Umbilical cord (tissue), 2 donors: Measurements from ENCODE around the gene COL24A1. TPM values are rescaled to one million over a fixed set of nuclear protein-coding genes. Genes with fewer than 3 reads are reported as not detected.

Experiments
- DNase-seq: peaks from one replicate; pipeline ENCODE4 v3.0.0-alpha.2; 2015; ENCODE audit warnings: low spot score
- total RNA-seq: library from RNA; depleted of rRNA; stranded (reverse); fragments of >200 nt; gene quantifications from one replicate; pipeline ENCODE4 v1.2.3, GENCODE V29; 2014; ENCODE audit warnings: low replicate concordance; ENCODE audit not compliant: insufficient read depth

Gene COL24A1
- 7.5 TPM for total RNA-seq

DNA sequence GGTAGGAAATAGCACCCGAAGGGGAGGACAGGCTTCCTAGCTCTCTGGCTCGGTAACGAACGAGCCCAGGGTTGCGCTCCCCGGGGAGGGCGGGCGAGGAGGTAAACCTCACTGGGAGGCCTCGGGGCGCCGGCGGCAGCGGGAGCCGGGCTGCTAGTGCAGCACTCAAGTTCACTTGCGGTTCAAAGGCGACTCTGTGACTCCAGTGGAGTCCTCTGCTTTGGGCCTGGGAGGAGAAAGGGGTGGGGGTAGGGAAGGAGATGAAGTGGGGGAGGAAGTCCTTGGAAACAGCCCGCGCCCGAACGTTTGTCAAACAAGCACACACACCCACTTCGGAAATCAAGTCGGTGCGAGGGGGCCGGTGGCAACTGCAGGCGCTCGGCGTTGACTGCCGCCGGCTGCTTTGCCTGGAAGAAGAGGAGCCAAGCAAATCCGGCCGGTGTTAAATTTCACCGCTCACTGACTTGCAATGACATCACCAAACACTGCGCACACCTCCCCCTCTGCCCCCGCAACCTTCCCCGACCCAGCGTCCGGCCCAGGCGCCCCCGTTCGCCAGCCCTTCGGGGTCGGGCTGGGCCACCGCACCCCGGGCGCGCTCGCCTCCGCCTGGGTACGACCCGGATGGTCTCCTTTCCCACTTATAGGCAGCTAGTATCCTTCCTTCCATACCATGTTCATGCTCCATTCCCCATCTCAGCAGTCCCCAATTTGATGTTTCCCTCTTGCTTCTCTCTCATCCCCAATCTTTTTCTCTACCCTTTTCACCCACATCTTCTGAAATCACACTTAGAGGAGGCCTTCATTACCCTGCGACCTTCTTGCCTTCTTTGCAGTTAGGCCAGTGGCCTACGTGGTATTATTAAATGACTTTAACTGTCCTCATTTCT is at the start of gene COL24A1:
Gene COL24A1 (minus strand): TSS at position 207 of the 890 bp plus-strand sequence. CDS start 376 bp downstream, outside the sequence.
- peak; percentile 65 for DNase-seq

- no peak for DNase-seq
These were observed 49.2 kb upstream of the COL24A1 start for GRCh38 chr1:86205741-86206140.

- no peak for DNase-seq
These were observed 46.2 kb upstream of the COL24A1 start for GRCh38 chr1:86202552-86203340.

DNA sequence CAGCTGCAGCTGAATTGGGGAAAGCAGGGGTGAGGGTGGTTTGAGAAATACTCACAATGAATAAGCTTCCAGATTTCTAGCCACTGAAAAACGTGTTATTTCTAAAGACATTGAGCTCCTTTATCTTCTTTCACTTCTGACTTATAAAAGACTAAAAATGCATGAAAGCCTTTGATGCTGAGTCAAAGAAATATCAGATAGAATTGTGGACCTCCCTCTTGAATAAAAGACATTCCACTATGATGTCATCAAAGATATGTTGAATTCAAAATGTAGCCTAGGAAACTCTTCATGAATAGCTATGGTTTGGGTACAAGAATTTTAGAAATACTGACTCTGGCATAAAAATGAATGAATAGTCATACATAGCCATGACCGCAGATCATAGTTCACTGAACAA is 44.7 kb upstream of the COL24A1 start:
- DNase-seq: peak; percentile 74

DNA sequence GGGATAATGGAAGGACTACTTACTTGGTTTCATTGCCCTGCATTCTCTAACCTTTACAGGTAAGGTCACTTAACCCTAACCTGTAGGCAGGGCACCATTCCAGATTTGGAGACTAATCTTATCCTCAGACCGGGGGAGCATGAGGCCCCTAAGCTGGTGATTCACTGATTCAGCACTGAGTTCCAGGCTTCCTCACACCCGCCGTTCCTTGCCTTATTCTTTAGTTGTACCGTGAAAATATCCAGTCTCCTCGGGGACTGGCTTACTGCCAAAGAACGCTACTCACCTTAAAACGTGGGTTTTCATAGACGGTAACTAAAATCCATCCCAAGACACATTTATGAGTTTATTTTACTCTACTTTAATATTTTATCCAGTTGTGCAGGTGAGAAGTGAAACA is 44.3 kb upstream of the COL24A1 start:
- peak; percentile 30 for DNase-seq

- DNase-seq: no peak
These were observed 40.8 kb upstream of the COL24A1 start for GRCh38 chr1:86197206-86197855.

GRCh38 chr1:86195281-86195680 is 38.7 kb upstream of the COL24A1 start:
- DNase-seq: peak; percentile 14

DNA sequence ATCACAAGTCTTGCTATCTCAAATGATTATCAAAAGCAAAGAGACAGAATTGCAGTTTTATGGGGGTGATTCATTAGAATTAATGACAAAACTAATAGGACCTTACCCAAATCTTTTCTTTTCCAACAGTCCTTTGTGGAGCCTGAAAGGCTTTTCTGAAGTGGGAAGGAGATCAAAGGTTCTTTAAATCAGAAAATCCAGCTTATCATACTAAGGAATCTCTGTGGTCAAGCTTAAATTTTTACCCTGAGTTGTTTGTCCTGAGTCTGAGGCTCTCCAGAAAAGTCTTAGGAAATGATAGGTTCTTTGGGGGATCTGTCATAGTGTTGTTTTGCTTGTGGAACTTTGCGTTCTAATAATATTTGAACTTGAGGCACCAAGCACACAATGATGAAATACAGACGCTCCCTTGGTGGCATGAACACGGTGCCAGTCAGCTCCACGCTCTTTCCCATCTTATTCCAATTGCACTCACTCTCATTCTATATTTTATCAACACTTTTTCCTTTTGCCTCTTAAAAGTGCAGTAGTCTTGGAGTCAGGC is 38.0 kb upstream of the COL24A1 start:
- peak; percentile 90 for DNase-seq

DNA sequence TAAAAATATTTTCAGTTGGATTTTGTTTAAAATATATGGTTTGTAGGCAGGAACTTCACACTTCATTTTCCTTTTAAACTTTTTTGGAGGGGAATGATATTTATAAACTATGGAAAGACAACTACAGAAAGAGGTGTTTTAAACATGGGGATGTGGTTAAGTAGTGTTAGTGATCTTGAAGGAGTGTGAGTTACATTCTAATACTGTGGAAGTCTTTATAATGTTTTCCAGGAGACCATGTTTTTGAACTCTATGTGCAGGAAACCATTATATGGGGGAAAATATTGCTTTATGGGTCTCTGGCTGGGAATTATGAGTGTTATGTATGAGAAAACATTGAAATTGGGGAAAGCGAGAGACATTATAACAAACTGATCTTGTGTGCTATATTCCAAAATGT is 35.8 kb upstream of the COL24A1 start:
- no peak for DNase-seq

GRCh38 chr1:86191958-86192357 is 35.4 kb upstream of the COL24A1 start:
- no peak for DNase-seq

DNA sequence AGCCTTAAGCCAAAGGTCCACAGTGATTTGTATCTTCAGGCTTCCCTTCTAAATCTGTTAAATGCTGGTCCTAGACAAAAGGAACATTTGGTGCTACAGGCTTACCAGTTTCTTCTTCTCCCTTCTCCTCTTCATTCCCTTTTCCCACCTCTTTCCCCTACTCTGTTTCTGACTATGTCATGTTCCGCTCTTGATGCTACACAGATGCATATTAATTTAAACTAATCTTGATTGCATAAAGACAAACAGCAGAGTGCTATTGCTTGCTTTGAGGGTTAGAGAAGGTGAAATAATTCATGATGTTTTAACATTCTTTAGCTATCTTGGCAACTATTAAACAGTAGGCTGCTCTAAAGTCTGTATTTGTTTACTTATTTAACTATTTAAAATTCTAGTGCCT is 34.3 kb upstream of the COL24A1 start:
- DNase-seq: no peak

DNA sequence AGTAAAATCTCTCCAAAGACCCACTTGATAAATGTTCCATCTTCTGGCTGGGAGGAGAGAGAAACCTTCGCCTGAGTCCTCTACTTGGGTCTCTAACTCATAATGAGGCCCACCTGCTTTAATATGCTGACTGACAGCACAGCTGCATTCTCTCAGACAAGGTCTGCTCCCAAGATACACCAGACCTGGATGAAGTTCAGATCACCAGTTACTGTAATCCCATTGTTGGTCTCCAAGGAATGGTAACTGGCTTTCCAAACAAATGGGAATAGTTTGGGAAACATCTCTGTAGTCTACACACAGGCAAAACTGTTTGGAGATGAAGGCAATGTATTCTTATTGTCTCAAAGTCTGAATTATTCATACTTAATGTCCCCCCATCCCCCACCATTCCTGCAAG is 27.9 kb upstream of the COL24A1 start:
- no peak for DNase-seq

DNA sequence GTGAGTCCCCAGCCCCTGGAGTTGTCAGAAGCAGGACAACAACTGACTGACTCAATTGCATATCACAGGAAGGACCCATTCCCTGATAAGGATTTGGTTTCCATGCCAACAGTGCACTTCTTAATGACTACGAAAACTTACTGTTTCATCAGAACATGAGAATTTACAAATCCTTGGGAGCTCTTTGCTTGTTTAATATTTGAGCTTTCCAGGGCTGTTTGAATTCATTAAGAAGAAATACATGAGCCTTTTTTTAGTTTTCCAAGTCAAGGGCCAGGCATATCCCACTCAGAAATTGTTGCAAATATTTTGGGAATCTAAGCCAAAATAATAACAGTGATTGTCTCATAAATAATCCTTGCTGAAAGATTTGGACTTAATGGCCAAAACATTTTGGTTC is 27.2 kb upstream of the COL24A1 start:
- DNase-seq: peak; percentile 50

GRCh38 chr1:86176226-86176625 is 19.7 kb upstream of the COL24A1 start:
- no peak for DNase-seq

- no peak for DNase-seq
These were observed 19.2 kb upstream of the COL24A1 start for GRCh38 chr1:86175756-86176155.

DNA sequence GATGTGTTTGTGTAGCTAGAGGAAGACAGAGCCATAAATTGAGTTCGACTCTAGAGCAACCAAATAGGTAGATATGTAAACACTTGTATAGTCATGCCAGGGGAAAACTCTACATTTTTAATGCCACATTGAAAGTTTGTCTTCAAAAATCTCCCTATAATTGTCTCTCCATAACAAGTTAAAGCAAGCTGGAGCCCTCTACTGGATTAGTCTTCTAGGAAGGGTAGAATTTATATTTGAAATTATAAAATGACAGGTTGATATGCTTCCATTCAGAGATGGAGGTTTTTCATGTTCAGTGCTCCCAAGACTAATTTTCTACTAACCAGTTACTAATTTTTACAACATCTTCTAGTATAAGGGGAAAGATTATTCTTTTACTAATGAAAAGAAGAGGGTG is 13.1 kb upstream of the COL24A1 start:
- DNase-seq: no peak

DNA sequence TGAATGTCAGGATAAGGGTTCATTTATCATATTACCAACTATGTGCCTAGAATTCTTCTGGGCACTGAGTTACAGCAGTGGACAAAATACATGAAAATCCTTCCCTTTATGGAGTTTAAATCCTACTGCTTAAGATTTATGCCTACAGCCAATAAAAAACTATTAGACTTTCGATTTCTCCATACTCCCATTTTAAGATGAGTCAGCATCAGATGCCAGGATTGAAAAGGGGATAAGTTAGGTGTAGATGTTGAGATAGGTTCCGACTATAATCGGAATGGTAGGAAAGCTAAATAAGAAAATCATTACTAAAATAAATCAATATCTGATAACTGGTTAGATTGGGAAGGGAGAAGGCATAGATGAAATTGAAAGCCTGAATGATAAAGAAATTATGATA is 3.2 kb upstream of the COL24A1 start:
- DNase-seq: no peak

- DNase-seq: peak; percentile 80
These were observed 586 bp downstream of the COL24A1 start for GRCh38 chr1:86155807-86156565.

- peak; percentile 57 for DNase-seq
These were observed 1.3 kb downstream of the COL24A1 start for GRCh38 chr1:86155051-86155806.

DNA sequence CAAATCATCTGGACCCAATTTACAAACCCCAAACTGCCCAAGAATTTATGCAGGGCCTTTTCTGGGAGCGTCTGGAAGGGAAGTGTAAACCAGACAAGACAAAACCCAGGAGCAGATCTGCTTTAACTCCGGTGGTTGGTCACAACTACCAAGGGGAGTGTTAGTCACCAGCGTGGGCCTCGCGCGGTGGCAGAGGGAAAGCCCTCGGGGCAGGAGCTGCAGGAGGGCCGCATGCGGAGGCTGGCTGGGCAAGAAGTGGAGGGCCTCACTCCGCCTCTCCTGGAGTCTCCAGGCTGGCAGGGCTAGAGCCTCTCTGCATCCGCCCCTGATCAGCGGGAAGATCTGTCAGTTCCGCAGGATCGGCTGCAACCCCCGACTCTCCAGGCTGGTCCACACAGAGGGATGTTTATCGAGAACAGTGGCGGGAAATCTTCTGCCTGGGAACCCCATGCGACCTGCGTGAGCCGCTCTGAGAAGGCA is 2.0 kb downstream of the COL24A1 start:
- peak; percentile 59 for DNase-seq
